CD4-positive, alpha-beta T cell treated with Interleukin-4 for 1 hour (primary cell): ENCODE measurements around the gene NUP205.

Source experiments
- DNase-seq, 2 donors: peaks; one replicate each; pipeline ENCODE4 v3.0.0-alpha.2; 2020 to 2022

NUP205 gene

GRCh38 chr7:135557455-135558336 lies at the start of gene NUP205:
NUP205 (plus strand) TSS chr7:135557917; CDS start chr7:135557945, 28 bp downstream.
- DNase-seq = peak; percentile 78 to 89

GRCh38 chr7:135508883-135509588 lies 48.7 kb upstream of the NUP205 start:
- peak; percentile 12 to 39 for DNase-seq

- DNase-seq = no peak
These were observed 48.2 kb upstream of the NUP205 start for GRCh38 chr7:135509589-135509838.

GRCh38 chr7:135509839-135510591 lies 47.7 kb upstream of the NUP205 start, which contains the start of gene CNOT4:
CNOT4 (minus strand) TSS chr7:135510102; CDS start chr7:135438331, 71,771 bp downstream.
- peak; percentile 97 to 98 for DNase-seq

- DNase-seq = no peak
These were observed 47.0 kb upstream of the NUP205 start for GRCh38 chr7:135510592-135511183.

DNA sequence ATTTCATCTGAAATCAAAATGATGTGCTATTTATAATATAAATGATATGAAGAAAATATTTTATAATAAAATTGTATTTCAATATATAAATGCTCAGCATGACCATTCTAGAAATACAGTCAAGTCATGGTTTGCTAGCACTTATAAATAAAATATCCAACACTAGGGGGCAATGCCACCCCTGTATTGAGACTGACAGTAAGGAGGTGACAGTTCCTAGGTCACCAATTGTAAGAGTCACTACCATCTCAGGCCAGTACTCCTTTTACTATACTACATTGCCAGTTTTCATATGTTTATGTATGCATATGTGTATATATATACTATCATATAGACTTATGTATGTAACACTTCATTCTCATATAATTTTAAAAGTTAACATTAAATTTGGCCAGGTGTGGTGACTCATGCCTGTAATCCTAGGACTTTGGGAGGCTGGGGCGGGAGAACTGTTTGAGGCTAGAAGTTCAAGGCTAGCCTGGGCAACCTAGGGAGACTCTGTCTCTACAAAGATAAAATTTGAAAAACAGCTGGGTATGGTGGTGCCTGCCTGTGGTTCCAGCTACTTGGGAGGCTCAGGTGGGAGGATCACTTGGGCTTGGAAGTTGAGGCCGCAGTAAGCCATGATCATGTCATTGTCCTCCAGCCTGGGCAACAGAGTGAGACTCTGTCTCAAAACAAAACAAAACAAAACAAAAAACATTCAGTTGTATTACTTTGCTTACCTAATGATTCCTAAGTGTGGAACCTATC lies 45.4 kb upstream of the NUP205 start:
- peak; percentile 31 to 82 for DNase-seq

- no peak for DNase-seq
These were observed 42.9 kb upstream of the NUP205 start for GRCh38 chr7:135514856-135515255.

GRCh38 chr7:135517060-135517459 lies 40.7 kb upstream of the NUP205 start:
- no peak for DNase-seq

DNA sequence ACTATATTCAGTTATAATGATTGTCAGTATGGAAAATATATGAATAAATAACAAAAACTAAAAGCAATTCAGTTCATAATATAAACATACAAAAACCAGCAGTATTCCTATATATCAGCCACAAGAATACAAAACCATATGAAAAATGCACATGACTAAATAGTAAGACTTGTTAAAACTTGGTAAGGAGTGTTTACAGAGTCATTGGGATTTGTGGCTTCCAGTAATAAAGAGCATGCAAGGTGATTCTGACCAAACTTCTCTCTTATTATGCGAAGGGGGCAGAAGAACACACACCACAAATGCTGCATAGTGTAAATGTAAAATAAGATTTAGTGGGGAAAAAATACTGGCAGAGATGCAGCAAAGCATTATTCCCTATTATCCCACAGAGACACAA lies 39.0 kb upstream of the NUP205 start:
- DNase-seq = no peak

GRCh38 chr7:135519233-135519688 lies 38.5 kb upstream of the NUP205 start:
- no peak for DNase-seq

GRCh38 chr7:135519871-135520270 lies 37.8 kb upstream of the NUP205 start:
- no peak for DNase-seq

DNA sequence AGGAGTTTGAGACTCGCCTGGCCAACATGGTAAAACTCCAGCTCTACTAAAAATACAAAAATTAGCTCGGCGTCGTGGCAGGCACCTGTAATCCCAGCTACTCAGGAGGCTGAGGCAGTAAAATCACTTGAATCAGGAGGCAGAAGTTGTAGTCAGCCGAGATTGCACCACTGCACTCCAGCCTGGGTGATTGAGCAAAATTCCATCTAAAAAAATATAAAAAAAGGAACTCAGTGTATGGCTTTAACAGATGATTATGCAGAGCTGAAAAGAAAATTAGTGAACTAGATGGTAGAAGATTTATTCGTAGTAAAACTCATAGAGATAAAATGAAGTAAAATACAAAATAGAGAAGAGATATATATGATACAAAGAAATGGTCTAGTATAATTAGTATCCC lies 35.2 kb upstream of the NUP205 start:
- peak in 1 of 2 donors; percentile 17 for DNase-seq

DNA sequence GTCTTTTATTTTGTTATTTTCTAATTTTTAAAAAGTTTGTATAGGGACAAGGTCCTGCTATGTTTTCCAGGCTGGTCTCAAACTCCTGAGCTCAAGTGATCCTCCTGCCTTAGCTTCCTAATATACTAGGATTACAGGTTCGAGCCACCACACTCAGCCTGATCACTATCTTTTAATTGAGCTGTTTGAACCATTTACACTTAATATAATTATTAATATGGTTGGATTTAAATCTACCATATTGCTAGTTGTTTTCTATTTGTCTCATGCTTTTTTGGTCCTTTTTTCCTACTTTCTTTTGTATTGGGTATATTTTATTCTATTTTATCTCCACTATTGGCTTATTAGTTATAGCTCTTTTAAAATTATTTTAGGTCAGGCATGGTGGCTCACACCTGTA lies 34.6 kb upstream of the NUP205 start:
- DNase-seq = no peak

DNA sequence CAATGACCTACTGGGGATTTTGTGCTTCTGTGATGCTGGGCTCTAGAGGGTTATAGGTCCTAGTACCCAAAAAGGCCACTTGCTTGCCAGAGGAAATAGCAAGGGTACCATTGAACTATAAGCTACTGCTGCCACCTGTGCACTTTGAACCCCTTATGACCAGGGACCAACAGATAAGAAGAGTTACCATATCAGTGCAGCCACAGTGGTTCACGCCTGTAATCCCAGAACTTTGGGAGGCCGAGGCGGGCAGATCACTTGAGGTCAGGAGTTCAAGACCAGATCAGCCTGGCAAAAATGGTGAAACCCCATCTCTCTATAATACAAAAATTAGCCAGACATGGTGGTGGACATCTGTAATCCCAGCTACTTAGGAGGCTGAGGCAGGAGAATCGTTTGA lies 32.3 kb upstream of the NUP205 start:
- DNase-seq = no peak

DNA sequence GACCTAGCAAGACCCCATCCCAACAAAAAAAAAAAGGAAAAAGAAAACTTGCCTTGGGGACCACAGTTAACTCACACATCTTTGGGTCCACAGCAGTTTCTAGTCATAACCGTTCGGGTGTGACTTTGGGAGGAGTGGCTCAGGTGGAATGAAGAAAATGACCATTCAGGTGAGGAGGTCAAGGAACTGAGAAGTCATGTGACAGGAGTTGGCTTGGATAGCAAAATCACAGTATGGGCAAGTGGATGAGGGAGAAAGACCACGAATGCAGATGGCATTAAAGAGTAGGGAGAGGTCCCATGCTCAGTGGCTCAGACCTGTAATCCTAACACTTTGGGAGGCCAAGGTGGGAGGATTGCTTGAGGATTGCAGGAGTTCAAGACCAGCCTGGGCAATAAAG lies 30.7 kb upstream of the NUP205 start:
- DNase-seq = no peak

DNA sequence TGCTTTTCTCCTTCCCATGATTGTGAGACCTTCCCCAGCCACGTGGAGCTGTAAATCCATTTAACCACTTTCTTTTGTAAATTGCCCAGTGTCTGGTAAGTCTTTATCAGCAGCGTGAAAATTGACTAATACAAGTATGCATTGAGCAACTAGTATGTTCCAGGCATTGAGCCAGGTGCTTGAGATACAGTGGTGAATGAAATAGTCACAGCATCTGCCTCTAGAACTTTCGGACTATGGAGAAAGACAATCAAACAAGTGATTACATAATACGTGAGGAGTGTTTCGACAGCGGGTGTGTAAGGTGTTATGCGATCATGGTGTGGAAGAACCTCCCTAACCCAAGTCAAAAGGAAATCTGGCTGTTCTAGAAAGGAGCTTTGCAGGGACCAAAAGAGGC lies 21.6 kb upstream of the NUP205 start:
- DNase-seq = no peak

DNA sequence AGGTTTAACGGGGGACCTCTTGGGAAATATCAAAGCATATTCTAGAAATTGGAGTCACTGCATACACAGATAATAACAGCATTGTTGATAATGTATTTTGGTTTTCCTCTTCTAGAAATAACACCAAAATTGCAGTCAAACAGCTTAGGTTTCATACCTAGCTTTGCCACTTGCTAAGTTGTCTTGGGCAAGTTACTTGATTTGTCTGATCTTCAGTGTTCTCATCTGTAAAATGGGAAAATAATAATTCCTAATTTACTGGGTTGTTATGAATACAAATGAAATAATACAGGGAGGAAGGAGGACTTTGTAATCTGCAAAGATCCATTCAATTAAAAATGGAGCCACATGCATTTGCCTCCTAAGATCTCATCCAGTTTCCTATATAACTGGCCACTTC lies 20.3 kb upstream of the NUP205 start:
- no peak for DNase-seq

DNA sequence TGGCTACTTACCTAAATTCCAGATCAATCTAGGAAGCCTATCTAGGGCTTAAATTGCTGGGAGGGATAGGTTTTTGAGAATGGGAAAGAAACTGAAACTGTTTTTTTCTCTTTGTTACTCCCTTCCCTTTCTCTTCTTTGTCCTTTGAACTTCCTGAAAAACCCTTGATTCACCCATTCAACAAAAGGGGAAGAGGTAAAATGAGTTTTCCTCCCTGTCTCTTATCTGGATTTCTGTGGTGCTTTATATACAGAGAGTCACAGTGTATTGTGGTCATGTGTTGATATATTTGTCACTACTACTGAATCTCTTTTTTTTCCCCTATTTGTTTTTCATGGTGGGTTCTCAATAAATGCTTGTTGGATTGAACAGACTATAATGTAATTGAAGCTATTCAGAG lies 19.8 kb upstream of the NUP205 start:
- DNase-seq = no peak

DNA sequence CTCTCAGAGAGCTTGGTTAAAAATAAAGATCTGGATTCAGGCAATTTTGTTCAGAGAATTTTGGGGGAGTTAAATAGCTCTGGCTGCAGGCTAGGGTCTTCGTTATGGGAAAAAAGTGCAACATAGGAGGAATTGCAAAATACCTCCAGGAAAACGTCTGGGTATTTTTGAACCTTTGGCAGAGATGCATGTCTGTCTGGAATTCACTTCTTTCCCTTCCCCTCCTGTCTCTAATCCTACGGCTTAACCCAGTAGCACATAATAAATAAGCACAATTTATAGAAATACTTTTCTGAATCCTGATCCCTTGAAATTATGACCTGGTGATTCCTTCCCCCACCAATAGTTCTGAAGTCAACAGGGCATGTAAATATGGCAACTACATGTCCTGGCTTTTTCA lies 19.3 kb upstream of the NUP205 start:
- DNase-seq = no peak

GRCh38 chr7:135539629-135540028 lies 18.1 kb upstream of the NUP205 start:
- no peak for DNase-seq

DNA sequence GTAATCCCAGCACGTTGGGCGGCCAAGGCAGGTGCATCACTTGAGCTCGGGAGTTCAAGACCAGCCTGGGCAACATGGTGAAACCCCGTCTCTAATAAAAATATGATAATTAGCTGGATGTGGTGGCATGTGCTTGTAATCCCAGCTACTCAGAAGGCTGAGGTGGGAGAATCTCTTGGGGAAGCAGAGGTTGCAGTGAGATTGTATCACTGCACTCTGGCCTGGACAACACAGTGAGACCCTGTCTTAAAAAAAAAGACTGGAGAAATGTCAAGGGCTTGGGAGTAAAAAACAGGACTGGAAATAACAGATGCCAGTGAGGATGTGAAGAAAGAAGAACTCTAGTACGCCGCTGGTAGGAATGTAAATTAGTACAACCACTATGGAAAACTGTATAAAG lies 16.7 kb upstream of the NUP205 start:
- DNase-seq = no peak

- no peak for DNase-seq
These were observed 7.5 kb upstream of the NUP205 start for GRCh38 chr7:135550196-135550595.
